Upper lobe of left lung (tissue), 6 donors: Measurements from ENCODE around the gene CDH11. TPM values are rescaled to one million over a fixed set of nuclear protein-coding genes. Genes with fewer than 3 reads are reported as not detected.

Source experiments
- ATAC-seq, 2 donors: fragments of 200-7000 bp; cut with Tn5 transposase; one replicate each; pipeline ENCODE4 v1.9.1; 2022; ENCODE audit warnings: mild to moderate bottlenecking in 2 of 2, moderate library complexity in 2 of 2; ENCODE audit not compliant: low FRiP score in 2 of 2
- DNase-seq, 2 donors: peaks; one replicate each; pipeline ENCODE4 v3.0.0-alpha.2; 2019 to 2020
- H3K27ac ChIP-seq, 4 donors: fragments of 200-600 bp; sonication (generic); one replicate each; pipeline ENCODE4 v1.5.1; 2016 to 2019
- H3K27me3 ChIP-seq, 4 donors: fragments of 200-600 bp; sonication (generic); one replicate each; pipeline ENCODE4 v1.5.1; 2017 to 2019
- H3K36me3 ChIP-seq, 4 donors: fragments of 200-600 bp; sonication (generic); one replicate each; pipeline ENCODE4 v1.5.1; 2016 to 2019
- H3K4me1 ChIP-seq, 4 donors: fragments of 200-600 bp; sonication (generic); one replicate each; pipeline ENCODE4 v1.5.1; 2018 to 2019
- H3K4me3 ChIP-seq, 4 donors: fragments of 200-600 bp; sonication (generic); one replicate each; pipeline ENCODE4 v1.5.1; 2017 to 2019; ENCODE audit warnings: mild to moderate bottlenecking in 2 of 4, moderate library complexity in 1 of 4
- H3K9me3 ChIP-seq, 4 donors: fragments of 200-600 bp; sonication (generic); one replicate each; pipeline ENCODE4 v1.5.1; 2018 to 2019
- EP300 ChIP-seq, 4 donors: sonication (generic); formaldehyde crosslinking; IDR thresholded peaks; one replicate each; pipeline ENCODE4 v1.5.1; 2017; ENCODE audit warnings: antibody characterized with exemption in 4 of 4, control low read depth in 2 of 4
- POLR2A ChIP-seq, 4 donors: fragments of 450-650 bp; IDR thresholded peaks; one replicate each; pipeline ENCODE4 v1.5.1; 2016 to 2017; ENCODE audit warnings: antibody characterized with exemption in 4 of 4, mild to moderate bottlenecking in 2 of 4
- POLR2AphosphoS5 ChIP-seq, 2 donors: sonication (generic); formaldehyde crosslinking; IDR thresholded peaks; one replicate each; pipeline ENCODE4 v1.5.1; 2017; ENCODE audit warnings: antibody characterized with exemption in 2 of 2
- WGBS, 2 donors: methylation state at CpG; one replicate each; pipeline ENCODE4 v1.1.5; 2017 to 2018; 5-methylcytosine and 5-hydroxymethylcytosine counted together
- total RNA-seq, 6 donors: library from RNA; depleted of rRNA in 4 of 6; stranded (reverse); fragments of >200 nt in 4 of 6; gene quantifications; one replicate each; pipeline versions ENCODE4 v1.1.0 to v1.2.1, GENCODE V29; 2016 to 2021
- TF ChIP-seq, protein P1 (sequence below), 6 experiments: fragments of 450-650 bp in 4 of 6; fragments of 200-600 bp in 2 of 6; sonication (generic) in 2 of 6; IDR thresholded peaks; one replicate each; pipeline ENCODE4 v1.5.1; 2016 to 2019; ENCODE audit warnings: antibody characterized with exemption in 6 of 6
- donor health status: DM: no; HTN: no; CAD: no; lungs with moderate emphysema.
- donor health status: DM: no; HTN: yes; CAD: no; lungs with severe emphysema.

Gene CDH11
- total RNA-seq, 6 donors from 2014 or later, result 20.9 to 164 (median 74.2) TPM

DNA sequence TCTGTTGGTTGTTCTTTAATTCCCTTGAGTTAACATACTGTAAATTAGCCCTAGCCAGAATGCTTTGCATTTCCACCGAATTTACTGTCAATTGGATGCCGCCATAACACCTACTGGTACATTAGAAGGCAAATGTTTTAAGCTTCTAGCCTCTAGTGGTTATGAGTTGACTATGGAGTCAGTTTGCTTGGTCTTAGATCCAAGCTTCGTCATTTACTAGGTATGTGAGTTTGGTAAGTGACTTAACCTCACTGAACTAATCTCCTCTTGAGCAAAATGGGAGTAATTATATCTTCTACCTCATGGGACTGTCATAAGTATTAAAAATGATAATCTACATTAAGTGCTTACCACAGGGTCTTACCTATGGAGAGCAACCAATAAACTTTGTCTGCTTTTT, 20.4 kb upstream of the CDH11 start:
- H3K36me3 ChIP-seq, result no peaks in the 10 kb centered on the region
- no peak overlapping the region for H3K4me3 ChIP-seq
- WGBS, 2 donors, result 77 to 93% methylated on average over 3 of the region's 3 CpGs
- ATAC-seq, result no peak
- H3K9me3 ChIP-seq, result no peaks in the 10 kb centered on the region
- no peaks in the 10 kb centered on the region for H3K4me1 ChIP-seq
- no peaks in the 10 kb centered on the region for H3K27me3 ChIP-seq
- no peak for DNase-seq
- no peak overlapping the region for H3K27ac ChIP-seq
- TF ChIP-seq POLR2AphosphoS5 (IDR thresholded peaks at IDR 0.05) (no peak), EP300 (IDR thresholded peaks at IDR 0.05) (no peak), POLR2A (IDR thresholded peaks at IDR 0.05) (no peak)
- TF ChIP-seq, protein P1, sequence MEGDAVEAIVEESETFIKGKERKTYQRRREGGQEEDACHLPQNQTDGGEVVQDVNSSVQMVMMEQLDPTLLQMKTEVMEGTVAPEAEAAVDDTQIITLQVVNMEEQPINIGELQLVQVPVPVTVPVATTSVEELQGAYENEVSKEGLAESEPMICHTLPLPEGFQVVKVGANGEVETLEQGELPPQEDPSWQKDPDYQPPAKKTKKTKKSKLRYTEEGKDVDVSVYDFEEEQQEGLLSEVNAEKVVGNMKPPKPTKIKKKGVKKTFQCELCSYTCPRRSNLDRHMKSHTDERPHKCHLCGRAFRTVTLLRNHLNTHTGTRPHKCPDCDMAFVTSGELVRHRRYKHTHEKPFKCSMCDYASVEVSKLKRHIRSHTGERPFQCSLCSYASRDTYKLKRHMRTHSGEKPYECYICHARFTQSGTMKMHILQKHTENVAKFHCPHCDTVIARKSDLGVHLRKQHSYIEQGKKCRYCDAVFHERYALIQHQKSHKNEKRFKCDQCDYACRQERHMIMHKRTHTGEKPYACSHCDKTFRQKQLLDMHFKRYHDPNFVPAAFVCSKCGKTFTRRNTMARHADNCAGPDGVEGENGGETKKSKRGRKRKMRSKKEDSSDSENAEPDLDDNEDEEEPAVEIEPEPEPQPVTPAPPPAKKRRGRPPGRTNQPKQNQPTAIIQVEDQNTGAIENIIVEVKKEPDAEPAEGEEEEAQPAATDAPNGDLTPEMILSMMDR (IDR thresholded peaks at IDR 0.05), result no peak

DNA sequence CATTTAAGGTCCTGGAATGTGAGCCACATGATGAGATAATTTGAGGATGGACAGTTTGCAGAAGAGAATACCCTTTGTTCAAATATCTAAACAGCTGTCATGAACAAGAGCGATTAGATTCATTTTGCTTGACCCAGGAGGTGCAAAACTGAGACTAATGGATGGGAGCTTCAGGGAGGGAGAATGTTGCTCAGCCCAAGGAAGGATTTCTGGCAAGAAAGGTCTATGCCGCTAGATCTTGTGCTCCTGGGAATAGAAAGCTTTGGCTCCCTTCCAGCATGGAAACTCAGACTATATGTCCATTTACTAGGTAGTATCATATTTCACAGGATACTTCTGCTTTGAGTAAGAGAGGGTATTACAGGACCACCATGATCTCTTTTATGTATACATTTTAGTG, 14.8 kb upstream of the CDH11 start:
- TF ChIP-seq EP300 (IDR thresholded peaks at IDR 0.05), result no peak
- TF ChIP-seq, protein P1 (IDR thresholded peaks at IDR 0.05), result no peak
- TF ChIP-seq POLR2A (IDR thresholded peaks at IDR 0.05), result no peak
- TF ChIP-seq POLR2AphosphoS5 (IDR thresholded peaks at IDR 0.05), result no peak
- DNase-seq (no peak), ATAC-seq (no peak)
- Histone ChIP-seq H3K4me3 (no peak overlapping the region), H3K4me1 (no peaks in the 10 kb centered on the region), H3K27me3 (no peaks in the 10 kb centered on the region), H3K36me3 (no peaks in the 10 kb centered on the region), H3K9me3 (no peaks in the 10 kb centered on the region), H3K27ac (no peak overlapping the region)
- WGBS, 2 donors, result 50 to 68% methylated on average over 2 of the region's 2 CpGs

DNA sequence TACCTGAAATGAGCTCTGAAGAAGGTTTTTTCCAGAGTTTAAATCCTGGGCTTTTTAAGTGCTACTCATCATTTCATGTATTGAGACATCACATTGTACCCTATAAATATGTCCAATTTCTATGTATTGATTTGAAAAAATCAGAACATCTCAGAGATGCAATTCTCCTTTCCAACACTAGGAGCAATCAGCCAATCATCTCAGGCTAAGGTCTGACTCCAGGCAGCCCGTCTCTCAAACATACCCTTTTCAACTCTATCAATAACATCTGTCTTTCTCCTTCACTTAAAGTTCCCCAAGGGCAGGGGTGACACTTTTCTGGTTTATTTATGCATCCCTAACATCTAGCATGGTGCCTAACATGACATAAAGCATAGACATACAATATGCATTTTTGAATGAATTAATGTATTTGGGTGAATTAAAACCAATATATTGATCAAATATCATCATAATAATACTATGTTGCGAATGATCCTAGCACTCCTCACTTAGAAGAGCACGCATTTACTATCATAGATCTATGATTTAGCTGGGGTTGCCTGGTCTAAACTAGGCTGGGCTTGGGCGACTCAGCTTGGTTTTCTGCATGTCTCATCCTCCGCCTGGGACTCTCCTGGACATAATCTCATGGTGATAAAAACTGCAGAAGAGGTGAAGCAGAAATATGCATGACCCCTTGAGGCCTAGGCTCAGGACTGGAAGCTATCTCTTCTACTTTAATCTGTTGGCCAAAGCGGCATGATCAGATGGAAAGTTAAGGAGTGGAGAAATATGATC, 5.2 kb upstream of the CDH11 start:
- no peaks in the 10 kb centered on the region for H3K36me3 ChIP-seq
- H3K27ac ChIP-seq, result no peak overlapping the region
- H3K27me3 ChIP-seq, result peaks cover 0 to 6% (median 2%) of the 10 kb centered on the region in 4 donors
- no peak for DNase-seq
- no peak overlapping the region for H3K4me3 ChIP-seq
- WGBS, 2 donors, result 91 to 94% methylated on average over 6 of the region's 6 CpGs
- ATAC-seq, result no peak
- peaks cover 0 to 16% (median 8%) of the 10 kb centered on the region in 4 donors for H3K4me1 ChIP-seq
- TF ChIP-seq POLR2AphosphoS5 (IDR thresholded peaks at IDR 0.05) (no peak), EP300 (IDR thresholded peaks at IDR 0.05) (no peak), POLR2A (IDR thresholded peaks at IDR 0.05) (no peak)
- TF ChIP-seq, protein P1 (IDR thresholded peaks at IDR 0.05), result peak in 2 of 6 experiments; percentile 11 to 13
- H3K9me3 ChIP-seq, result no peaks in the 10 kb centered on the region

DNA sequence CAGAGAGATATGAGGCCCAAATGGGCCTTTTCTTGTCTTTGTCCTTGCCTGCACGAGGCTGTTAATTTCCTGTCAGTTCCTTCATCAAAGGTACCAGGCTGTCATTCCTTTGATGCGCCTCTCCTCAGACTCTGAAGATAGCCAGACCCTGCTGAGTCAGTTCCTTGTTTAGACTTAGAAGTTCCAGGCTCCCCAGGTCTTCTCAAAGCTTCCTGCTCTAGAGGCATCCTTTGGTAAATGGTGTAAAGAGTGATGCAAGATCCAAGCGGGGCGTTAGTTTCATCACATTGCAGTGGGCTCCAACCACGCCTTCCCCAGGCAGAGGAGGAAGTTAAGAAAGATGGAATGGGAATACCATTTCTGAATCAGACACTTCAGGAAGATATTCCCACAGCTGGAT, 4.0 kb upstream of the CDH11 start:
- no peak for DNase-seq
- Histone ChIP-seq H3K4me1 (peaks cover 0 to 27% (median 11%) of the 10 kb centered on the region in 4 donors), H3K36me3 (no peaks in the 10 kb centered on the region), H3K9me3 (no peaks in the 10 kb centered on the region), H3K4me3 (no peak overlapping the region), H3K27ac (peak overlapping the region in 2 of 4 donors; percentile 11 to 23), H3K27me3 (peaks cover 0 to 13% (median 4%) of the 10 kb centered on the region in 4 donors)
- 44 to 51% methylated on average over 5 of the region's 5 CpGs for WGBS, 2 donors
- ATAC-seq, result no peak
- TF ChIP-seq, protein P1 (IDR thresholded peaks at IDR 0.05), result no peak
- TF ChIP-seq POLR2AphosphoS5 (IDR thresholded peaks at IDR 0.05) (no peak), POLR2A (IDR thresholded peaks at IDR 0.05) (no peak), EP300 (IDR thresholded peaks at IDR 0.05) (no peak)
